ENCODE measurements around the gene SURF6.
A peak's percentile ranks its signal among the peaks of the same experiment; 100 is the strongest.
"Not testable (repeated sequence)": the region's sequence is repeated elsewhere in the genome, so short reads cannot be mapped to it uniquely, and the experiment has no call there.

The SURF6 gene

GRCh38 chr9:133347985-133348717 is 12.2 kb upstream of the SURF6 start, which contains the start of the genes MED22 and RPL7A:
Gene MED22 (minus strand): TSS chr9:133348131. CDS start chr9:133346662, 1,469 bp downstream.
Gene RPL7A (plus strand): TSS chr9:133348218. CDS start chr9:133348244, 26 bp downstream.
- DNase-seq (ENCODE audit: low read depth), result peak; percentile 95

- DNase-seq (ENCODE audit: low read depth), result no peak
Observed at GRCh38 chr9:133347515-133347984, 11.6 kb upstream of the SURF6 start.

GRCh38 chr9:133346021-133346785 is 10.2 kb upstream of the SURF6 start:
- DNase-seq (ENCODE audit: low read depth), result no peak

DNA sequence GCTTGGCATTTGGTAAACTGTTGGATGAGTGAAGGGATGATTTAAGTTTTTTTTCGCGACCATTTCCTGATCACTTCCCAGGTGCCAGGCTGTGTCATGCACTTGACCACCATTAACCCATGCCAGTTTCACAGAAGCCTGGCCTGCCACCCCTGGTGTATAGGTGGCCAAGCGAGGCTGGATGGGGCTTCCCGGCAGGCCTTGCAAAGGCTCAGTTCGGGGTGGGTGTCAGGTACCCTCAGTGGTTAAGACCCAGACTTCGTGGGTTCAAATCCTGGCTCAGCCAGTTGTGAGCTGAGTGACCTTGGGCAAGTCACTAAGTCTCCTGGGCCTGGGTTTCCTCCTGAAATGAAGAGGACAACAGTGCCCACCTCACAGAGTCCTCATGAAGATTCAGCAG is 9.6 kb upstream of the SURF6 start:
- DNase-seq (ENCODE audit: low read depth), result no peak

DNA sequence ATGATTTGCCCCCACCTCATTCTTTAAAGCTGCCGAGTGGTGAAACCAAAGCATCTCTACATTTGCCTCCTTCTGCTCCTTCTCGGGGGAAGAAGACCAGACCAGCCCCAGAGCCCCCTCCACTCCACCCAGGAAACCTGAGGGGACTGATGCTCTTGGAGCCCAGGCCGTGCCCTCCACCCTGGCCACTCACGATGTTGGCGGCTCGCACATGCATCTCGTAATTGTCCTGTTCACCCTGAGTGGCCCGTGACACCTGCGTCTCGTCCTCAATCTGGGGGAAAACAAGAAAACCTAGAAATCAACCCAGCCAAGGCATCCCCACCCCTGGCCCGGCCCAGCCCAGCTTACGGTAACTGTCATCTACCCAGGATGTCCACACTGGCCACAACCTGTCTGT is 9.0 kb upstream of the SURF6 start:
- no peak for DNase-seq (ENCODE audit: low read depth)

DNA sequence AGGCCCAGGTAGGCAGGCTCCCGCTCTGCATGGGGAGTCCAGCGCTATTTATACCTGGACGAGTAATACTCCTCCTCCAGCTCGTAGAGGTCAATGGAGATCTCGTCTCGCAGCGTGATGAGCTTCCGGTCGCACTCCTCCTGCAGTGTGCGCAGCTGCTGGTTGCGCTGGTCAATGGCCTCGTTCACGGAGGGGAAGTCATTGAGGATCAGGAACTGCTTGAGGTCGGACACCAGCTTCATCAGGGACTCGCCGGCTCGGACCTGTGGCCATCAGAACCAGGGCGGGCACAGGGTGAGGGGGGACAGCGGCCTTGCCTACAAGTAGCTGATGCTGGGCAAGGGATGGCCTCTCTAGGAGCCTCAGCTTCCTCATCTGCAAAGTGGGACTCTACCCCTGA is 8.1 kb upstream of the SURF6 start:
- no peak for DNase-seq (ENCODE audit: low read depth)

DNA sequence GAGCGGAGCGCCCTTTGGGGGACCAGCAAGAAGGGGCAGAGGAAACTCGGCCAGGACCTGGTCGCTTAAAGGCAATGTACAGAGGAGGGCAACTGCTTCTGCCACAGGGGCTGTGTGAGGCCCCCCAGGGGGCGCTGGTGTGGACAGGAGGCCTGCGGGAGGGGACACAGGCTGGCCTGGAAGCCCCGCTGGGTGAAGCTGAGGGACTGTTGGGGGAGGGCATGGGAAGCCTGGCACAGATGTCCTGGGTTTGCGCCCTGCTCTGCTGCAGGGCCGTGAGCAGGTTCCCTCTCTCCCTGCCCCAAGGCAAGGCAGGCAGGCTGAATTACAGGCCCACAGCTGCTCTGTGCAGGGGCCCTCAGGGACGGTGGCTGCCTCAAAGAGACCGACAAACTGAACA is 6.6 kb upstream of the SURF6 start:
- no peak for DNase-seq (ENCODE audit: low read depth)

DNA sequence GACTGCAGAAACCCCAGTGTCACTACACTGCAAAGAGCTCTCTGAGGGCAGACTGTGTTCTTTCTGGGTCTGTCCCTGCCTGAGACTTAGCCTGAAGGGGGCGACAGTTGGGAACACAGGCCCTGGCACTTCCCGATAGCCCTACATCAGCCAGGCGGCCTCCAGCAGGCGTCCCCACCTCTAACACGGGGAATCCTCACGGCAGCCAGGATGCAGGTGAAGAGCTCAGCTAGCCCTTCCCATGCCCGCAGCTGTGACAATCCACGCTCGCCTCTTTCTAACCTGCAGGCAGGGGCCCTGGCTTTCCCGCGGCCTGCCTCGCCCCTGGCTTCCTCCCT is 6.0 kb upstream of the SURF6 start:
- no peak for DNase-seq (ENCODE audit: low read depth)

DNA sequence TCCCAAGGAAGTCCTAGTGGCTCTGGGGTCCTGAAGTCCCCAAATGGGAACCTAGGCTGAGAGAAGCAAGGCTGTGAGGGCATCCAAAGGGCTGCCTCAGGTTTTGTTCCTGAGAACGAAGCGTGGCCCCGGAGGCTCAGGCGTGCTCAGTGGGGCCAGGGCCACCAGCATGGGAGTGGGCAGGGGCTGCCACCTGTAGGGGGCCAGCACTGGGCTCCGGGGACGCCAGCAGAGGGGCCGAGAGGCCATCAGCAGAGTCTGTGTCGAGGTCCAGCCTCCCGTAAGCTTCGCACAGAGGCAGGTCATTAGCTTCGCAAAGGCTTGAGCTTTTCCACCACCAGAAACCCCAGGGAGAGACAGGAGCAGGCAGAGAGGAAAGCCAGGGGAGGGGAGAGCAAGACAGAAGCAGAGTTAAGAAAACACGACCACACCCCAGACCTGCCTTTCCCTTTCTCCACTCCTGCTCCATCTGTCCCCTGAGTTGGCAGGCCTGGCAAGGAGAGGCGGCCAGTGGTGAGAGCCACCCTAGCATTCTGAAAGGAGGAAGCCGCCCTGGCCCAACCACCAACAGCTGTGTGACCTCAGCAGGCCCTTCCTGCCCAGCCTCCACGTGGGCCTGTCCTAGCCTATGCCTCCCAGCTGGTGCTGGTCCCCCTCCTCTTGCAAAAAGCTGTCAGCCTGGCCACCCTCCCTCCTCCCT is 5.5 kb upstream of the SURF6 start:
- no peak for DNase-seq (ENCODE audit: low read depth)

DNA sequence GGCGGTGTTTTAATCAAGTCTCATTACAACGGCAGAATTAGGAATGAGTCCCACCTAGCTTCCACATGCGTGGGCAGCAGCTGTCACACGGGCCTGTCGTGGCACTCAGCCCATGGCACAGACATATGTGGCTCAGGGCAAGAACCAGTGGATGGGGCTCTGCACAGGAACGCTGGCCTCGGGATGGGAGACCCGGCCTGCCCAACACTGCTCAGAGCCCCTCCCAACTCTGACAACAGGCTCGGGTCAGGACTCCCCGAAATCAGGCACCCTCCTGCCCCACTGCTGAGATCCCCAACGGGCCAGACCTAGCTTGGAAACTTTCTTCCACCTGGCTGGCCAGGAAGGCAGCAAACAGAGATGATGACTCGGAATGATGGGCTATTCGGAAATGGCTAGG is 4.9 kb upstream of the SURF6 start:
- no peak for DNase-seq (ENCODE audit: low read depth)

GRCh38 chr9:133340256-133340655 is 4.3 kb upstream of the SURF6 start:
- DNase-seq (ENCODE audit: low read depth), result no peak

- DNase-seq (ENCODE audit: low read depth), result no peak
Observed at GRCh38 chr9:133339641-133340040, 3.7 kb upstream of the SURF6 start.

DNA sequence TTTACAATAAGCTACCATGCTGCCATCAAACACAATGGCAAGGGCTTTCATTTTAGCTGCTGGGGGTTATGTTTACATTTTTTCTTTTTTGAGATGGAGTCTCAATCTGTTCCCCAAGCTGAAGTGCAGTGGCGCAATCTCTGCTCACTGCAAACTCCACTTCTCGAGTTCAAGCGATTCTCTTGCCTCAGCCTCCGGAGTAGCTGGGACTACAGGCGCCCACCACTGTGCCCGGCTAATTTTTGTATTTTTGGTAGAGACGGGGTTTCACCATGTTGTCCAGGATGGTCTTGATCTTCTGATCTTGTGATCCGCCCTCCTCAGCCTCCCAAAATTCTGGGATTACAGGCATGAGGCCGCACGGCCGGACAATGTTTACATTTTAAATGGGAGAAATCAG is 1.1 kb downstream of the SURF6 start:
- DNase-seq (ENCODE audit: low read depth), result not testable (repeated sequence)

DNA sequence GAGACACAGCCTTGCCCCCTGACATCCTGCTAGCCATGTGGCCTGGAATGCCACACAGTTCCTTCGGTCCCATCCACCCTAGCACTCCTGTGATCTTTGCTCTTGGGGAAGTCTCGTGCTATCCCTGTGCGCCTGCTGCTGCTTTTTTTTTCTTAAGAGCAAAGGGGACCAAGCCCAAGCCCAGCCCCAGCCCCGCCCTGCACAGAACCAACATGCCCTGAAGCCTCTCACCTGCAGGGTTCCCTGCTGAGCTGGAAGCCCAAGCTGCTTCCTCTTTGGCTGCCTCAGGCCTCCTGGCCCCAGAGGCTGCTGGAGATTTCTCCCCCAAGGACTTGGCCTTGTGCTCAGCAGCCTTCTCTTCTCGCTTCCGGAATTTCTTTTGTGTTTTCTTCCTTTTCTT is 1.8 kb downstream of the SURF6 start:
- DNase-seq (ENCODE audit: low read depth), result no peak

GRCh38 chr9:133333566-133333965 is 2.4 kb downstream of the SURF6 start:
- DNase-seq (ENCODE audit: low read depth), result no peak

- no peak for DNase-seq (ENCODE audit: low read depth)
Observed at GRCh38 chr9:133333011-133333410, 3.0 kb downstream of the SURF6 start.

DNA sequence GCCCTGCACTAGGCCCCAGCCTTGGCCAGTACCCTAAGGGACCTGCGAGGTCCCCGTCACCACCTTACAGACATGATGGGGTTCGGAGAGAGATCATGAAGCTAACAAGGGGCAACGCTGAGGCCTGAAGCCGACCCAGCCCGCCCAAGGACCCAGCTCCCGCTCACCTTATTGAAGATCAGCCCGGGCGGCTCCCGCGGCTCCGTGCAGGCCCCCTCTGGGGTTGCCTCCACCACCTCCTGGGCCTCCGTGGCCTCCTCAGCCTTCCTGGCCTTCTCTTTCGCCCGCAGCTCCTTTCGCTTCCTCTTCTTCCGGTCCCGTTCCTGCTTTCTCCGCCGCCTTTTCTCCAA is 3.6 kb downstream of the SURF6 start:
- no peak for DNase-seq (ENCODE audit: low read depth)

- DNase-seq (ENCODE audit: low read depth), result no peak
Observed at GRCh38 chr9:133331641-133332380, 4.2 kb downstream of the SURF6 start.

GRCh38 chr9:133331221-133331620 is 4.8 kb downstream of the SURF6 start:
- DNase-seq (ENCODE audit: low read depth), result no peak

DNA sequence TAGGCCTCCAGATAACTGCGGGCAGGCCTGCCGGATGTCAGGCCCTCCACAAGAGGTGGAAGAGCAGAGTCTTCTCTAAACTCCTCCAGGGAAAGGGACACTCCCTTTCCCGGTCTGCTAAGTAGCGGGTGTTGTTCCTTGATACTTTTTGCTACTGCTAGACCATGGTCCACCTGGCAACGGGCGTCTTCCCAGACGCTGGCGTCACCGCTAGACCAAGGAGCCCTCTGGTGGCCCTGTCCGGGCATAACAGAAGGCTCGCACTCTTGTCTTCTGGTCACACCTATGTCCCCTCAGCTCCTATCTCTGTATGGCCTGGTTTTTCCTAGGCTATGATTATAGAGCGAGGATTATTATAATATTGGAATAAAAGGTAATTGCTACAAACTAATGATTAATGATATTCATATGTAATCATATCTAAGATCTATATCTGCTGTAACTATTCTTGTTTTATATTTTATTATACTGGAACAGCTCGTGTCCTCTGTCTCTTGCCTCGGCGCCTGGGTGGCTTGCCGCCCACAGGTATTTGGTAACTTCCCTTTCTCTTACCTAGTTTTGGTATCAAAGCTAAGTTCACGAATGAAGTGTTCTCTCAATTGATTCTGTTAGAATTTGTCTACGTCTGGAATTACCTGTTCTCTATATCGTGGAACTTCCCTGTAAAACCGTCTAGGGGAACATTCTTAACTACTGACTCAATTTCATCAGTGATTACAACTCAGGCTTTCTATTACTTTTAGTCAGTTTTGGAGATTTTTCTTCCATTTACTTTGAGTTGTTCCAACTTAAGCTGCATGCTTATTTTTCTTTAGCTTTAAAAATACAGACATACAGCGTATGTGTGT is 6.5 kb downstream of the SURF6 start:
- not testable (repeated sequence) for DNase-seq (ENCODE audit: low read depth)

- DNase-seq (ENCODE audit: low read depth), result no peak
Observed at GRCh38 chr9:133327834-133328484, 8.0 kb downstream of the SURF6 start.

All from fibroblast of gingiva (primary cell).